GM12875 (cell line): ENCODE results near the gene ZFP36.

Experiments used
- H3K4me3 ChIP-seq: one replicate; pipeline ENCODE4 v1.5.1; 2011; ENCODE audit warnings: low read depth, low read length, control low read depth
- TF ChIP-seq, protein P1 (sequence below): IDR thresholded peaks from 2 replicates; pipeline ENCODE4 v1.5.1; 2011; ENCODE audit warnings: low read depth, mild to moderate bottlenecking, control low read depth, inconsistent platforms, low read length, moderate library complexity, borderline replicate concordance; ENCODE audit not compliant: insufficient read depth

Gene ZFP36

DNA sequence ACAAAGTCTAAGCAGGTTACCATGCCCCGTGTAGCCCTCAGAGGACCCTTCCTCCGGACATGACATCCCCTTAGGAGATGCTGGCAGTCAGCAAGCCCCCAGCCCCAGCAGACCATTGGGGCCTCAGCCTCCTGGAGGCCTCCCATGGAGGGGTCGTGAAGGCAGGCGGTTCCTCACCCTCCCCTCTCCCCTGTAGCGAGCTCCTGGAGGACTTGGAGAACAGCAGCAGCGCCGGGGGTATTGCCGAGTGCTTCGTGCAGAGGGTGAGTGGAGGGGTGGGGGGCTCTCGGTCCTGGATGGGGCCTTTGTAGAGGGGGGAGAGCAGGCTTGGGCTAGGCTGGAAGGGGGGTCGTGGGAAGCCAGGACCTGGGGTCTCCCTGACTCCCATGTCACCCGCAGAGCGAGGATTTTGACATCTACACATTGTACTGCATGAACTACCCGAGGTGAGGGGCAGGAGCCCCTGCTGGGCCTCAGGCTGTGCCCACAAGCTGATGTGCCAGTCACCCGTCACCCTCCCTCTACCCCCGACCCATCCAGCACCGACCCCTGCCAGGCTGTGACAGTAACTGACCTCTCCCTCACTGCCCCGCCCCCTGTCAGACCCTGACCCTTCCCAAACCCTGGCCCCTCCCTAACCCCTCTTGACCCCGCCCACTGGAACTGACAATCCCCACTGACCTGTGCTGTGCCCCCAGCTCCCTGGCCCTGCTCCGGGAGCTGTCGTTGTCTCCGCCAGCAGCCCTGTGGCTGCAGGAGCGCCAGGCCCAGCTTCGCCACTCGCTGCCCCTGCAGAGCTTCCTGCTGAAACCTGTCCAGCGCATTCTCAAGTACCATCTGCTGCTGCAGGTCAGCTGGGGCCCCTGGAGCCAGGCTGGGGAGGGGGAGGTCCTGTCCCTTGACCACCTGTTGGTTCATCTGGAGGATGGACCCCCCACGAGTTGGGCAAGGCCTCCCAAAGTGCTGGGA is 9.8 kb downstream of the ZFP36 start:
- TF ChIP-seq, protein P1, sequence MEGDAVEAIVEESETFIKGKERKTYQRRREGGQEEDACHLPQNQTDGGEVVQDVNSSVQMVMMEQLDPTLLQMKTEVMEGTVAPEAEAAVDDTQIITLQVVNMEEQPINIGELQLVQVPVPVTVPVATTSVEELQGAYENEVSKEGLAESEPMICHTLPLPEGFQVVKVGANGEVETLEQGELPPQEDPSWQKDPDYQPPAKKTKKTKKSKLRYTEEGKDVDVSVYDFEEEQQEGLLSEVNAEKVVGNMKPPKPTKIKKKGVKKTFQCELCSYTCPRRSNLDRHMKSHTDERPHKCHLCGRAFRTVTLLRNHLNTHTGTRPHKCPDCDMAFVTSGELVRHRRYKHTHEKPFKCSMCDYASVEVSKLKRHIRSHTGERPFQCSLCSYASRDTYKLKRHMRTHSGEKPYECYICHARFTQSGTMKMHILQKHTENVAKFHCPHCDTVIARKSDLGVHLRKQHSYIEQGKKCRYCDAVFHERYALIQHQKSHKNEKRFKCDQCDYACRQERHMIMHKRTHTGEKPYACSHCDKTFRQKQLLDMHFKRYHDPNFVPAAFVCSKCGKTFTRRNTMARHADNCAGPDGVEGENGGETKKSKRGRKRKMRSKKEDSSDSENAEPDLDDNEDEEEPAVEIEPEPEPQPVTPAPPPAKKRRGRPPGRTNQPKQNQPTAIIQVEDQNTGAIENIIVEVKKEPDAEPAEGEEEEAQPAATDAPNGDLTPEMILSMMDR, result no peak
- H3K4me3 ChIP-seq, result no peak overlapping the region

DNA sequence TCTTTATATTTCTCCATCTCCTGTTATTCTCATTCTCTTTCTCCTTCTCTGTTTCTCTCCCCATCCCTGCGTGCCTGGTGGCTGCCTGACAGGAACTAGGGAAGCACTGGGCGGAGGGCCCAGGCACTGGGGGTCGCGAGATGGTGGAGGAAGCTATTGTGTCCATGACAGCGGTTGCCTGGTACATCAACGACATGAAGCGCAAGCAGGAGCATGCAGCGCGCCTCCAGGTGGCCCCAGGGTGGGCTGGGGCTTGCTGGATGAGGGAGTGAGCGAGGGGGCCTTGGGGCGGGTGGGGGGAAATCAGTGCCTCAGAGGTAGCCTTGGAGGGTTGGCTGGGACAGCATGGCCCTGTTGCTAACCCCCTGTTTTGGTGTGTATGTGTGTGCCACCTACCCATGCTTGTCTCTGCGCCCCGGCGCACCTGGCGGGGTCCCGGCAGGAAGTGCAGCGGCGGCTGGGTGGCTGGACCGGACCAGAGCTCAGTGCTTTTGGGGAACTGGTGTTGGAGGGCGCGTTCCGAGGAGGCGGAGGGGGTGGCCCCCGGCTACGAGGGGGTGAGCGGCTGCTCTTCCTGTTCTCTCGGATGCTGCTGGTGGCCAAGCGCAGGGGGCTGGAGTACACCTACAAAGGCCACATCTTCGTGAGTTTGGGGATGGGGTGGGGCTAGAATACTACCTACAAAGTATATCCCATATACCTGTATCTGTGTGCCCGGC is 11.0 kb downstream of the ZFP36 start:
- TF ChIP-seq, protein P1, result no peak
- H3K4me3 ChIP-seq, result no peak overlapping the region

DNA sequence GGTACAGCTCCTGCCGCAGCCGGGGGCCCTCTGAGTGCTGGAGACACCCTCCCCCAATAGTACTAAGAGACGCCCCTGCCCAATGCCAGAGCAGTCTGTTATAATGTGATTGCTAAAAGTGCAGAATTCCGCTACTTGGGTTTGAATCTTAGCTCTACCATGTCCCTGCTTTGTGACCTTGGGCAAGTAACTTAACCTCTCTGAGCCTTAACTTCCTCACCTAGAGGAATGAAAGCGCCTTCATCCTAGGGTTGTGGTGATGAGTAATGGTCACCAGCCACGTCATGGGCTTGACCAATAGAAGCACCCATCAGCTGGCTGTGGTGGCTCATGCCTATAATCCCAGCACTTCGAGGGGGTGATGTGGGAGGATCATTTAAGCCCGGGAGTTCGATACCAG is 12.4 kb downstream of the ZFP36 start:
- TF ChIP-seq, protein P1, result no peak
- H3K4me3 ChIP-seq, result no peak overlapping the region

DNA sequence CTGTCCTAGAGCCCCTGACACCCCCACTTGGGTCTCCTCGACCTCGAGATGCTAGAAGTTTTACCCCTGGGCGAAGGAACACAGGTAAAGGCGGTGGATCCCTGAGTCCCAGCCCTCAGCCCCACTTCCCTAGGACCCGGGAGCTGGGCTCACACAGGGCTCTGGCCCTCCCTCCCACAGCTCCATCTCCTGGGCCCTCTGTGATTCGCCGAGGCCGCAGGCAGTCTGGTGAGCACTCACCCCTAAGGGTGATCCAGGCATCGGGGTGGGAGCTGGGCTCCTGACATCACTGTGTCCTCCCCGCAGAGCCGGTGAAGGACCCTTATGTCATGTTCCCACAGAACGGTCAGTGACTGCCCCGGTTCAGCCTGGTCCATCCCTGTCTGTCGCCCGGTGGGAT is 14.1 kb downstream of the ZFP36 start:
- TF ChIP-seq, protein P1, result no peak
- no peak overlapping the region for H3K4me3 ChIP-seq

DNA sequence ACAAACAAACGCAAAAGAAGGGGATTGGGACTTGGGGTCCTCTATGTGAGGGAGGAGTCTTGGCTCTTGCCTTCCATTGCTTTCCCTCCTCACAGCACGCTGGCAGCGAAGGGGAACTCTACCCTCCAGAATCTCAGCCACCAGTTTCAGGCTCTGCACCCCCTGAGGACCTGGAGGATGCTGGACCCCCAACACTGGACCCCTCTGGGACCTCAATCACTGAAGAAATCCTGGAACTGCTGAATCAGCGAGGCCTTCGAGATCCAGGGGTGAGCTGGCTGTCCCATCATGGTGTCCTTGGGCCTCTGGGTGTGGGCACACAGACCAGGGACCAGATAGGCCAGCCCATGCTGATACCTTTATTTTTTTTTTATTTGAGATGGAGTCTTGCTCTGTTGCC is 15.4 kb downstream of the ZFP36 start:
- TF ChIP-seq, protein P1, result no peak

DNA sequence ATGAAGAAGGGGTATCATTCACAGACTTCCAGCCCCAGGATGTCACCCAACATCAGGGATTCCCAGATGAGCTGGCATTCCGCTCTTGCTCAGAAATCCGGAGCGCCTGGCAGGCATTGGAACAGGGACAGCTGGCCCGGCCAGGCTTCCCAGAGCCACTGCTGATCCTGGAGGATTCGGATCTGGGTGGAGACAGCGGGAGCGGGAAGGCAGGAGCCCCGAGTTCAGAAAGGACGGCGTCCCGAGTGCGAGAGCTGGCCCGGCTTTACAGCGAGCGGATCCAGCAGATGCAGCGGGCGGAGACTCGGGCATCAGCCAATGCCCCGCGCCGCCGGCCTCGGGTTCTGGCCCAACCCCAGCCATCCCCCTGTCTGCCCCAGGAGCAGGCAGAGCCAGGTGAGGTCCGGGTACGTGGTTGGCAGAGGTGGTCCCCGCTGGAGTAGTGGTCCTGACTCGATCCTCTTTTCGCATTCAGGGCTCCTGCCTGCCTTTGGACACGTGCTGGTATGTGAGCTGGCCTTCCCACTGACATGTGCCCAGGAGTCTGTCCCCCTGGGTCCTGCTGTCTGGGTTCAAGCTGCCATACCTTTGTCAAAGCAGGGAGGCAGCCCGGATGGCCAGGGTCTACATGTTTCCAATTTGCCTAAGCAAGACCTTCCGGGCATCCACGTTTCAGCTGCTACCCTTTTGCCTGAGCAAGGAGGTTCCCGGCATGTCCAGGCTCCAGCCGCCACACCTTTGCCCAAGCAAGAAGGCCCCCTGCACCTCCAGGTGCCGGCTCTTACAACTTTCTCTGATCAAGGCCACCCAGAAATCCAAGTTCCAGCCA is 16.8 kb downstream of the ZFP36 start:
- no peak overlapping the region for H3K4me3 ChIP-seq

More for the DNA sequence above, 15.4 kb downstream of the ZFP36 start:
- H3K4me3 ChIP-seq, result no peak overlapping the region

More for the DNA sequence above, 16.8 kb downstream of the ZFP36 start:
- TF ChIP-seq, protein P1, result no peak
